NCI-H1417 treated with DMSO at 0.1 percent for 48 hours (cell line): ENCODE data around the gene MKRN3.
"Not testable (repeated sequence)": the region's sequence is repeated elsewhere in the genome, so short reads cannot be mapped to it uniquely, and the experiment has no call there.

Experiments used
- DNase-seq: peaks from one replicate; lab custom pipeline; 2025; lab: John Stamatoyannopoulos, UW

Gene MKRN3

DNA sequence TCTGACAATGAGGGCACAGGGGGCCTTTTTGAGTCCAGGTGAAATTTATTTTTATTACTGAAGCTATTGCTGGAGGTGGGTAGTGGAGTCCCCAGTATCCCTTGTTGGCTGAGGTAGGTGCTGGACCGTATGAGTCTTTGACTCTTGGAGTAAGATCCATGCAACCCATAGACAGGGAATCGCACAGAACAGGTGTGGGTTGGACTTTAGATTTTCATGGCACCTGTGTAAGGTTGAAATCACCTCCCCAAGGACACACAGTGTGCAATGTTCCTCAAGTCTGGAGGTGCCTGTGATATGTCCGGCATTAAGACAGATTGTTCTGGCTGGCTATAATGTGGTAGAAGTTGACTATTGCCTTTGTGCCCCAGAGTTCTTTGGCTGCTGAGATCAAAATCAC is 23.5 kb downstream of the MKRN3 start:
- DNase-seq, result no peak

DNA sequence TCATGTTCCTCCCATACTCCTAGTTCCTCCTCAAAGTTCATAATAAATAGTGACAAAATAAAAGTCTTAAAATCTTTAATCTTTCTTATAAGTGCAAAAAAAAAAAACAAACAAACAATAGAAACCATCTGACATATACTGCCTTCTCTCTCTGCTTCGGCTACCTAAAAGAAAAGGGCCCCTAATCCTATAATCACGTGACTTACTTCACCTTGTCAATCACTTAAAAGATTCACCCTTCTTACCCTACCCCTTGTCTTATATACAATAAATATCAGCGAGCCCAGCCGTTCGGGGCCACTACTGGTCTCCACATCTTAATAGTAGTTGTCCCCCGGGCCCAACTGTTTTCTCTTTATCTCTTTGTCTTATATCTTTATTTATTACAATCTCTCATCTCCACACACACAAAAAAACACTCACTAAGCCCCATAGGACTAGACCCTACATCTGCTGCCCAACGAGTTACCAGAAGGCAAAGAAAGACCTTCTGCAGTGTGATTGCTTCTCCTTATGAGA is 28.8 kb downstream of the MKRN3 start:
- DNase-seq, result no peak

DNA sequence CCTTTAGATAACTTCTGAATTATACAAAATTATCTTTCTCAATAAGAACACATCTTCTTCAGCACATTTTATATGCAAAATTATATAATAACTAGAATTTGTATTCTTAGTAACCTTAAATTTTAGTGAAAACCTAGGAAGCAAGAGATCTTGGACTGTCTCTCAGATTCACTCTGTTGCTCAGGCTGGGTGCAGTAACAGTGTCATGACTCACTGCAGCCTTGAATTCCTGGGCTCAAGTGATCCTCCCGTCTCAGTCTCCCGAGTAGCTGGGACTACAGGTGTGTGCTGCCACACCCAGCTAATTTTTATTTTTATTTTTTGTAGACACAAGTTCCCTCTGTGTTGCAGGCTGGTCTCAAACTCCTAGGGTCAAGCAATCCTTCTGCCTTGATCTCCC is 29.9 kb downstream of the MKRN3 start:
- DNase-seq, result no peak

DNA sequence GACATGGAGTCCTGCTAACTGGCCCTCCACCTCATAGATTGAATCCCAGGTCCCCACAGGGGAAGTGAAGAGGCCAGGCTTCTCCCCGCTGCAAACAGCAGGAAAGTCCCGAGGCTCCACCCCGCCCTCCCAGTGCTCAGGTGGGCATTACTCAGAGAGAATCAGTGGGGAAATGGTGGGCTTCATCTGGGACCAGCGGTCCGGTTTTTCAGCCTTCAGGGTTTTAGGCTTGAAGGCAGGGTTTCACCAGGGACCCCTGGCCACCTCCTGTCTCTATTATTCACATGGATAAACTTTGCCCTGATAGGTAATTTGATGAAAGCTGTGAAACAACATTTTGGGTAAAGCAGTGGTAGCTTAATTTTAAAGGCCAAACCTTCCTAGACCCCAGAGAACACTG is 31.3 kb downstream of the MKRN3 start:
- DNase-seq, result no peak

DNA sequence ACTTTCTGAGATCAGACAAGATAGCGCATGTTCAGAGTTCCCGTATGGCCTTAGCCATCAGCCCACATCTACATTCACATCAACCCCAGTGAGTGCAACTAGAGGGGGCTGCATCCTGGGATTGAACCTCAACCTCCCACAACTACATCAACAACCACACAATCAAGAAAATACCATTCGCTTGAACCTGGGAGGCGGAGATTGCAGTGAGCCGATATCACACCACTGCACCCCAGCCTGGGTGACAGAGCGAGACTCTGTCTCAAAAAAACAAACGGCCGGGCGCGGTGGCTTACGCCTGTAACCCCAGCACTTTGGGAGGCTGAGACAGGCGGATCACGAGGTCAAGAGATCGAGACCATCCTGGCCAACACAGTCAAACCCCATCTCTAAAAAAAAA is 31.8 kb downstream of the MKRN3 start:
- DNase-seq, result not testable (repeated sequence)

DNA sequence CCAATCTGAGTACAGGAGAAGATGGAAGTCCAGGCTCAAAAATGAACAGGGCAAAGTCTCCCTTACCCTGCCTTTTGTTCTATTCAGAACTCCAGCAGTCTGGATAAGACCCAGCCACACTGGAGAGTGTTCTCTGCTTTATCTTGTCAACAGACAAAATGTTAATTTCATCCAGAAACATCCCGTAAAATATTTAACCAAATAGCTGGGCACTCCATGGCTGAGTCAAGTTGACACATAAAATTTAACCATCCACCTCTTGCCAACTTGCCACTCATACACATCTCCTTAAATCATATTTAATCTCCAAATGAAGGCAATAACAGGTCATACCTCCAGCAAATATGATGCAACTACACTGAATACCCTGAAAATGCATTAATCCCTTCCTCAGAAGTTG is 33.6 kb downstream of the MKRN3 start:
- no peak for DNase-seq

DNA sequence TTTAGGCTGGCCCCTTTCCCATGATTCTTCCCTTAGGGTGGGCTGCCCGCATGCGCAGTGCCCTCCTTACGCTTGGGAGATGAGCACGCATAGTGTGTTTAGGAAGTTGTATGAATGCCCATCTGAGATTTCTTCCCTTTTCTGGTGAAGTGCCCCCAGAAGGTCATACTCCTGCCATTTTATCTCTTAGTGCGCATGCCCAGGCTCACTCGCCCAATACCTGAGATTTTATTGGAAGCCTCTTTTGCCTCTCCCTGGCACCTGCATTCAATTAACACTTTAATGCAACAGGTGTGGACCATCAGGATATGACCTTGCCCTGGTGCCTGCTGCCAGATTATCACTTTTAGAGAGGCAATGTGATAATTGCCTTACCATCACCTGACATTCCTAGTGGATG is 36.6 kb downstream of the MKRN3 start:
- DNase-seq, result no peak

DNA sequence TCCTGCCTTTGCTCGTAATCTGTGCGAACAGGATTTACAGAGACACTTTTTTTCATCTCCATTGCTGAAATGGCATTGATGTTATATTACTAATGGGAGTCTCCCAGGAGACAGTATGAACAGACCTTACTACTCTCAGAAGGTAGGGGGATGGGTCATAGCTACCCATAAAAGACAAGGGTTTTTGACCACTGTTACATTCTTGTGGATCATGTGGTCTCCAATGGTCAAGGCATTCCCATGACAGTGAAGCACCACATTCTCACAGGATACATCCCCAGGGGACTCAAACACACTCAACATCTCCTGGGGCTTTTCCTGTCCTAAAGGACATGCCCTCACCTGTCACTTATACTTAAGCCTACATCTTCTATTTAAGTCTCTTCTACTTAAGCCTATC is 40.8 kb downstream of the MKRN3 start:
- no peak for DNase-seq

DNA sequence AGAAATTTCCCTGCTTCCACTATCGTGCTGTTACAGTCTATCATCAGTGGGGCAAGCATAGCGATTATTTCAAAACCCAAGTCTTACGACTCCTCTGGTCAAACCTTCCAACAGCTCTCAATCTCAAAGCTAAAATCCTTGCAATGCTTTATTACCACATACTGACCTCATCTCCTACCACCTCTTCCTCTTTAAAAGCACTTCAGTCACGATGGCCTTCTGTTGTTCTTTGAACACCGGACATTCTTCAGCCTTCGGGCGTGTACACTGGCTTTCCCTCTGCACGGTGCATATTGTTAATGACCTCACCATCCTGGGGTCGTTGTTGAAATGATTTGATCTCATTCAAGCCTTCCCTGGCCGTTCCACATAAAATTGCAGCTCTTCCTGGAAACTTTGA is 51.1 kb downstream of the MKRN3 start:
- no peak for DNase-seq
